Osteoblast (primary cell): Measurements from ENCODE around the gene GSTA5. TPM values are rescaled to one million over a fixed set of nuclear protein-coding genes. Genes with fewer than 3 reads are reported as not detected.
"Not testable (repeated sequence)": the region's sequence is repeated elsewhere in the genome, so short reads cannot be mapped to it uniquely, and the experiment has no call there.

Experiments
- DNase-seq: peaks from one replicate; pipeline ENCODE4 v3.0.0; 2011; ENCODE audit warnings: low spot score, mixed read lengths; ENCODE audit not compliant: insufficient read length; ENCODE audit errors: missing footprints
- H2AFZ ChIP-seq: 2 replicates; pipeline ENCODE4 v1.6.0; 2011; ENCODE audit warnings: mild to moderate bottlenecking, low read length
- H3K27ac ChIP-seq: 2 replicates; pipeline ENCODE4 v1.5.1; 2011; ENCODE audit warnings: mild to moderate bottlenecking, low read depth, low read length, moderate library complexity
- H3K27me3 ChIP-seq: 2 replicates; pipeline ENCODE4 v1.6.0; 2012; ENCODE audit warnings: mild to moderate bottlenecking, control low read depth, inconsistent platforms, low read length, moderate library complexity; ENCODE audit not compliant: insufficient read depth
- H3K36me3 ChIP-seq: 2 replicates; pipeline ENCODE4 v1.5.1; 2011; ENCODE audit warnings: mild to moderate bottlenecking, low read length, control low read depth, moderate library complexity; ENCODE audit not compliant: insufficient read depth
- H3K4me1 ChIP-seq: 2 replicates; pipeline ENCODE4 v1.5.1; 2011; ENCODE audit warnings: mild to moderate bottlenecking, low read length, control low read depth, moderate library complexity; ENCODE audit not compliant: insufficient read depth
- H3K4me2 ChIP-seq: 2 replicates; pipeline ENCODE4 v1.6.0; 2011; ENCODE audit warnings: mild to moderate bottlenecking, low read length; ENCODE audit not compliant: insufficient read depth
- H3K4me3 ChIP-seq: fragments of 200-600 bp; sonication (generic); 3 replicates; pipeline ENCODE4 v1.5.1; 2012; ENCODE audit warnings: mild to moderate bottlenecking, low read length, inconsistent platforms; ENCODE audit not compliant: insufficient read depth
- H3K79me2 ChIP-seq: 2 replicates; pipeline ENCODE4 v1.6.0; 2012; ENCODE audit warnings: mild to moderate bottlenecking, low read length, control low read depth, inconsistent platforms; ENCODE audit not compliant: insufficient read depth
- H3K9me3 ChIP-seq: 2 replicates; pipeline ENCODE4 v1.5.1; 2011; ENCODE audit warnings: low read depth, low read length, control low read depth
- H4K20me1 ChIP-seq: 2 replicates; pipeline ENCODE4 v1.6.0; 2012; ENCODE audit warnings: mild to moderate bottlenecking, low read length, control low read depth; ENCODE audit not compliant: insufficient read depth
- total RNA-seq: library from RNA; depleted of rRNA; stranded (reverse); fragments of >200 nt; gene quantifications from 2 replicates; pipeline ENCODE4 v1.2.3, GENCODE V29; 2012
- TF ChIP-seq, protein P1 (sequence below): IDR thresholded peaks from 2 replicates; pipeline ENCODE4 v1.5.1; 2011; ENCODE audit warnings: mild to moderate bottlenecking, low read depth, low read length, moderate library complexity; ENCODE audit errors: extremely low read depth

Gene GSTA5
- total RNA-seq, 1 donor = not detected

DNA sequence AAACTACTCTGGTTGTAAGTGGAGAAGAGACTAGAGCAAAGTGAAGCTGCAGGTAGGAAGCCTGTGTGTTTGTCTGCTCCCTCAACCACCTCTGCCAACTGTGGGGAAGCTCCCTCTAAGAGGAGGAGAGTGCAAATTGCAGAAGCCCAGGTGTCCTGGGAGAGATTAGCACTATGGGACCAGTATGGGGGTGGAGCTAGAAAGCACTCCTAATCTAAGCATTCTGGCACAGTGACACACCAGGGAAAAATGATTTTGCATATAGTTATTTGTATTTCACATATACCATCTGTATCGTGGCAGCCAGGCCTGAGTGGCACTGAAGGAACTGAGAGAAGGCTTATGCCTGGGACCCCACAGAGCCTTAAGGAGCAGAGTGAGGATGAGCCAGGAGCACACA is 49.8 kb downstream of the GSTA5 start:
- Histone ChIP-seq H3K4me1 (no peaks in the 10 kb centered on the region), H3K27ac (no peak overlapping the region), H3K4me3 (no peak overlapping the region), H2AFZ (no peak overlapping the region), H3K79me2 (no peaks in the 10 kb centered on the region), H4K20me1 (no peaks in the 10 kb centered on the region), H3K27me3 (no peaks in the 10 kb centered on the region), H3K9me3 (no peaks in the 10 kb centered on the region), H3K4me2 (no peak overlapping the region), H3K36me3 (no peaks in the 10 kb centered on the region)
- TF ChIP-seq, protein P1, sequence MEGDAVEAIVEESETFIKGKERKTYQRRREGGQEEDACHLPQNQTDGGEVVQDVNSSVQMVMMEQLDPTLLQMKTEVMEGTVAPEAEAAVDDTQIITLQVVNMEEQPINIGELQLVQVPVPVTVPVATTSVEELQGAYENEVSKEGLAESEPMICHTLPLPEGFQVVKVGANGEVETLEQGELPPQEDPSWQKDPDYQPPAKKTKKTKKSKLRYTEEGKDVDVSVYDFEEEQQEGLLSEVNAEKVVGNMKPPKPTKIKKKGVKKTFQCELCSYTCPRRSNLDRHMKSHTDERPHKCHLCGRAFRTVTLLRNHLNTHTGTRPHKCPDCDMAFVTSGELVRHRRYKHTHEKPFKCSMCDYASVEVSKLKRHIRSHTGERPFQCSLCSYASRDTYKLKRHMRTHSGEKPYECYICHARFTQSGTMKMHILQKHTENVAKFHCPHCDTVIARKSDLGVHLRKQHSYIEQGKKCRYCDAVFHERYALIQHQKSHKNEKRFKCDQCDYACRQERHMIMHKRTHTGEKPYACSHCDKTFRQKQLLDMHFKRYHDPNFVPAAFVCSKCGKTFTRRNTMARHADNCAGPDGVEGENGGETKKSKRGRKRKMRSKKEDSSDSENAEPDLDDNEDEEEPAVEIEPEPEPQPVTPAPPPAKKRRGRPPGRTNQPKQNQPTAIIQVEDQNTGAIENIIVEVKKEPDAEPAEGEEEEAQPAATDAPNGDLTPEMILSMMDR = no peak
- no peak for DNase-seq

DNA sequence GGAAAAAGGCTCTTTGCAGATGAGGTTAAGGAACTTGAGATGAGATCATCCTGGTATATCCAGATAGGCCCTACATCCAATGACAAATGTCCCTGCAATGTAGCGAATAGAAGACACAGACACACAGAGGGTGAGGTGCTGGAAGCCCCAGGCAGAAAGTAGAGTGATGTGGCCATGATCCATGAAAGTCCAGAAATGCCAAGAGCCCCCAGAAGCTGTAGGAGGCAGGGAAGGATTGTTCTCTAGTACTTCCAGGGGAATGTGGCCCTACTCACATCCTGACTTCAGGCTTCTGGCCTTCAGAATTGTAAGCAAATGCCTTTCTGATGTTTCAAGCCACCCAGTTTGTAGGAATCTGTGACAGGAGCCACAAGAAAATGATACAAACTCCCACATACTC is 51.0 kb downstream of the GSTA5 start:
- not testable (repeated sequence) for H3K4me3 ChIP-seq, H2AFZ ChIP-seq, H3K27ac ChIP-seq, DNase-seq, H3K79me2 ChIP-seq, H3K9me3 ChIP-seq, H3K4me2 ChIP-seq, H3K36me3 ChIP-seq, H3K4me1 ChIP-seq, H3K27me3 ChIP-seq, H4K20me1 ChIP-seq

DNA sequence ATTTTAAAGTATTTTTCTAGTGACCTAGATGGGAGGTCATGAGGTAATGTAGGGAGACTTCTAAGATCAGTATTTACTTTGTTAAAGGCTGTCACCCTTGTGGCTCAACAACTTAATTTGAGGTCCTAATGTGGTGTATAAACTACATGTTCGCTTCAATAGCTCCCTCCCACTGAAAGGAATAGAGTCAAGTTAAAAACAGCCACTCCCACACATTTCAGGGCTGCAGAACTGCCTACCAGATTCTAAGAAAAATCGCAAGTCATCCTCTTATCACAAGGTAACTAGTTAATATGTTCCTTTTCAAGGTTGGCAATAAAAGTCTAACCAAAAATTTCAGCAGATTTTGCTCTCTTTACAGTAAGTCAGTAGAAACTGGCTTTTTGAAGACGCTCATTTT is 52.1 kb downstream of the GSTA5 start:
- Histone ChIP-seq H3K4me2 (no peak overlapping the region), H3K4me1 (no peaks in the 10 kb centered on the region), H3K4me3 (no peak overlapping the region), H3K27me3 (no peaks in the 10 kb centered on the region), H3K36me3 (no peaks in the 10 kb centered on the region), H3K79me2 (no peaks in the 10 kb centered on the region), H4K20me1 (no peaks in the 10 kb centered on the region), H3K9me3 (no peaks in the 10 kb centered on the region), H2AFZ (no peak overlapping the region), H3K27ac (no peak overlapping the region)
- peak; percentile 1 for DNase-seq
- TF ChIP-seq, protein P1 = no peak

DNA sequence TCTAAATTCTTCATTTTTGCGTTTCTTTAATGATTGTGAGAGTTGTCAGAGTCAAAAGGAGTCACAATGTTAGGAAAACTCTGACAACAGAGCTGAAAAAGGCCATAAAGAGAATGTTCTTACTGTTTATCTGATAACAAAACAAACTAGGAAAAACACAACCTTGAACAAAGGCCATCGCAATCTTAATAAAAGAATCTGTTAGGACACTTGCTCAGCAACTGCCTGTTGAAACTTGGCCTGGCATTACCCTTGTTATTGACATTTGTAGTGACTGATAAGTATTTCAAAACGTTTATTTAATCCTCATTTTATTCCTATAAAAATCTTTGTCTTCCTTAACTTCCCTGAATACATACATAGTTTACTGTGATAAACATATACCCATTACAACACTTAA is 52.7 kb downstream of the GSTA5 start:
- Histone ChIP-seq H3K27ac (no peak overlapping the region), H3K27me3 (no peaks in the 10 kb centered on the region), H3K79me2 (no peaks in the 10 kb centered on the region), H3K4me3 (no peak overlapping the region), H3K36me3 (no peaks in the 10 kb centered on the region), H3K9me3 (no peaks in the 10 kb centered on the region), H3K4me2 (no peak overlapping the region), H4K20me1 (no peaks in the 10 kb centered on the region), H2AFZ (no peak overlapping the region), H3K4me1 (no peaks in the 10 kb centered on the region)
- TF ChIP-seq, protein P1 = no peak
- DNase-seq = peak; percentile 3
